ENCODE data around the gene POU2F1.

The POU2F1 gene

GRCh38 chr1:167364826-167365225 lies 144.1 kb downstream of the POU2F1 start:
- WGBS = 100% methylated on average over 1 of the region's 2 CpGs
- Histone ChIP-seq H3K79me1 (replicated peaks; ENCODE audit: low read length, poor library complexity, severe bottlenecking) (peaks cover 19% of the 10 kb centered on the region), H3K23ac (ENCODE audit: low read length in 2 of 2) (no peak overlapping the region), H3K4me2 (ENCODE audit: low read length, poor library complexity, severe bottlenecking) (no peak overlapping the region), H2AK5ac (ENCODE audit: low read length, severe bottlenecking) (no peak overlapping the region), H4K8ac (ENCODE audit: low read length) (no peak overlapping the region), H2BK12ac (ENCODE audit: low read length in 2 of 2) (no peak overlapping the region), H3K4me3 (ENCODE audit: insufficient read depth in 1 of 2, low read depth in 1 of 2, low read length in 2 of 2) (no peak overlapping the region), H3K4me1 (ENCODE audit: control insufficient read depth, insufficient read depth, low read depth, low read length) (no peaks in the 10 kb centered on the region), H3K14ac (ENCODE audit: low read length in 2 of 2) (no peak overlapping the region), H3K27me3 (ENCODE audit: control insufficient read depth in 1 of 2, insufficient read depth in 1 of 2, low read length in 2 of 2) (no peaks in the 10 kb centered on the region), H2BK5ac (ENCODE audit: low read depth, low read length, poor library complexity, severe bottlenecking) (no peak overlapping the region), H3K18ac (ENCODE audit: low read depth in 1 of 2, low read length in 2 of 2) (no peak overlapping the region), H2BK15ac (ENCODE audit: low read depth, poor library complexity, severe bottlenecking) (no peak overlapping the region), H3K9ac (ENCODE audit: low read length) (no peak overlapping the region), H2AFZ (ENCODE audit: low read depth, low read length) (no peak overlapping the region), H3K27ac (ENCODE audit: low read length, poor library complexity, severe bottlenecking) (no peak overlapping the region), H3K9me3 (ENCODE audit: control insufficient read depth, low read length) (no peaks in the 10 kb centered on the region), H3K4ac (ENCODE audit: low read depth in 1 of 2, low read length in 2 of 2) (no peak overlapping the region), H3K36me3 (ENCODE audit: control insufficient read depth in 1 of 2, insufficient read depth in 2 of 2, low read depth in 1 of 2, low read length in 2 of 2) (peaks cover 0 to 17% of the 10 kb centered on the region in 2 experiments), H2BK120ac (ENCODE audit: low read depth, low read length) (no peak overlapping the region), H4K91ac (ENCODE audit: low read length) (no peak overlapping the region)
- no peak for DNase-seq

DNA sequence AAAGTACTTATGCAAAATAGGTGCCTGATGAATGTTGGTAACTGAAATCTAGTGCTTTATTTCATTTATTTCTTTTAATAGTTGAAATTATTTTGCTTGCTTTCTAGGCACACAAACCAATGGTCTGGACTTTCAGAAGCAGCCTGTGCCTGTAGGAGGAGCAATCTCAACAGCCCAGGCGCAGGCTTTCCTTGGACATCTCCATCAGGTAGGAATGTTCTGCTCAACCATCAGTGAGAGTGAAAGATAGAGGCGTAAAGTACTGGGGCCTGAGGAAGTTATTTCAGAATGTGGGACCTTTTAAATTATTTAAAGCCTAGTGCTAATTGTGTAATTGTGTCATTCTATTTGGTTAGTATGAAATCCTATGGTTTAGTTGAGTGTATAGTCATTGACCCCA lies 144.7 kb downstream of the POU2F1 start:
- Histone ChIP-seq H2BK12ac (ENCODE audit: low read length in 2 of 2) (no peak overlapping the region), H3K4me2 (ENCODE audit: low read length, poor library complexity, severe bottlenecking) (no peak overlapping the region), H2BK5ac (ENCODE audit: low read depth, low read length, poor library complexity, severe bottlenecking) (no peak overlapping the region), H2AFZ (ENCODE audit: low read depth, low read length) (no peak overlapping the region), H2AK5ac (ENCODE audit: low read length, severe bottlenecking) (no peak overlapping the region), H3K4me1 (ENCODE audit: control insufficient read depth, insufficient read depth, low read depth, low read length) (no peaks in the 10 kb centered on the region), H2BK15ac (ENCODE audit: low read depth, poor library complexity, severe bottlenecking) (no peak overlapping the region), H3K4ac (ENCODE audit: low read depth in 1 of 2, low read length in 2 of 2) (no peak overlapping the region), H4K91ac (ENCODE audit: low read length) (no peak overlapping the region), H3K79me1 (replicated peaks; ENCODE audit: low read length, poor library complexity, severe bottlenecking) (peaks cover 16% of the 10 kb centered on the region), H3K9ac (ENCODE audit: low read length) (no peak overlapping the region), H3K4me3 (ENCODE audit: insufficient read depth in 1 of 2, low read depth in 1 of 2, low read length in 2 of 2) (no peak overlapping the region), H3K9me3 (ENCODE audit: control insufficient read depth, low read length) (no peaks in the 10 kb centered on the region), H4K8ac (ENCODE audit: low read length) (no peak overlapping the region), H2BK120ac (ENCODE audit: low read depth, low read length) (no peak overlapping the region), H3K14ac (ENCODE audit: low read length in 2 of 2) (no peak overlapping the region), H3K23ac (ENCODE audit: low read length in 2 of 2) (no peak overlapping the region), H3K36me3 (ENCODE audit: control insufficient read depth in 1 of 2, insufficient read depth in 2 of 2, low read depth in 1 of 2, low read length in 2 of 2) (peaks cover 0 to 17% of the 10 kb centered on the region in 2 experiments), H3K27me3 (ENCODE audit: control insufficient read depth in 1 of 2, insufficient read depth in 1 of 2, low read length in 2 of 2) (no peaks in the 10 kb centered on the region), H3K27ac (ENCODE audit: low read length, poor library complexity, severe bottlenecking) (no peak overlapping the region), H3K18ac (ENCODE audit: low read depth in 1 of 2, low read length in 2 of 2) (no peak overlapping the region)
- WGBS = 100% methylated on average over 2 of the region's 2 CpGs
- DNase-seq = no peak

- 94% methylated on average over 4 of the region's 4 CpGs for WGBS
These were observed 147.0 kb downstream of the POU2F1 start for GRCh38 chr1:167367705-167368104.

DNA sequence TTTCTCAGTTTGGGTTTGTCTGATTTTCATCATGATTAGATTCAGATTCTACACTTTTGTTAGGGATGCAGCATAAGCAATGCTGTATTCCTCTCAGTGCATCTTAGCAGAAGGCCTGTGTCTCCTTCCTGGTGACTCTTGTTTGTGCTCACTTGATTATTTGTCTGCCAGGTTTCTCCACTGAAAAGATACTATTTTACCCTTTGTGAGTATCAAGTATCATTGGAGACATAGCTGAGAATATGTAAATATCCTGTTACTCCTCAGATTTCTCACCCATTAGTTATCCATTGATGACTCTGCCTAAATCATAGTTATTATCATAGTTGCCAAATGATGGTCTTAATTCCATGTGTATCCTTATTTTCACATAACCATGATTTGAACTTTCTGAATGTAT lies 148.5 kb downstream of the POU2F1 start:
- no peak overlapping the region for H3K14ac ChIP-seq (ENCODE audit: low read length in 2 of 2)
- no peak overlapping the region for H2BK15ac ChIP-seq (ENCODE audit: low read depth, poor library complexity, severe bottlenecking)
- no peak overlapping the region for H3K18ac ChIP-seq (ENCODE audit: low read depth in 1 of 2, low read length in 2 of 2)
- no peak overlapping the region for H2AFZ ChIP-seq (ENCODE audit: low read depth, low read length)
- H4K91ac ChIP-seq (ENCODE audit: low read length) = no peak overlapping the region
- H3K4ac ChIP-seq (ENCODE audit: low read depth in 1 of 2, low read length in 2 of 2) = no peak overlapping the region
- DNase-seq = no peak
- no peaks in the 10 kb centered on the region for H3K9me3 ChIP-seq (ENCODE audit: control insufficient read depth, low read length)
- H3K23ac ChIP-seq (ENCODE audit: low read length in 2 of 2) = no peak overlapping the region
- no peak overlapping the region for H4K8ac ChIP-seq (ENCODE audit: low read length)
- no peak overlapping the region for H3K9ac ChIP-seq (ENCODE audit: low read length)
- H3K36me3 ChIP-seq (ENCODE audit: control insufficient read depth in 1 of 2, insufficient read depth in 2 of 2, low read depth in 1 of 2, low read length in 2 of 2) = peaks cover 0 to 26% of the 10 kb centered on the region in 2 experiments
- no peak overlapping the region for H2BK120ac ChIP-seq (ENCODE audit: low read depth, low read length)
- no peak overlapping the region for H3K27ac ChIP-seq (ENCODE audit: low read length, poor library complexity, severe bottlenecking)
- no peak overlapping the region for H3K4me3 ChIP-seq (ENCODE audit: insufficient read depth in 1 of 2, low read depth in 1 of 2, low read length in 2 of 2)
- H3K4me2 ChIP-seq (ENCODE audit: low read length, poor library complexity, severe bottlenecking) = no peak overlapping the region
- peaks cover 5% of the 10 kb centered on the region for H3K79me1 ChIP-seq (replicated peaks; ENCODE audit: low read length, poor library complexity, severe bottlenecking)
- H2BK12ac ChIP-seq (ENCODE audit: low read length in 2 of 2) = no peak overlapping the region
- no peak overlapping the region for H2AK5ac ChIP-seq (ENCODE audit: low read length, severe bottlenecking)
- H3K4me1 ChIP-seq (ENCODE audit: control insufficient read depth, insufficient read depth, low read depth, low read length) = no peaks in the 10 kb centered on the region
- H3K27me3 ChIP-seq (ENCODE audit: control insufficient read depth in 1 of 2, insufficient read depth in 1 of 2, low read length in 2 of 2) = no peaks in the 10 kb centered on the region
- no peak overlapping the region for H2BK5ac ChIP-seq (ENCODE audit: low read depth, low read length, poor library complexity, severe bottlenecking)

More at GRCh38 chr1:167367705-167368104, 147.0 kb downstream of the POU2F1 start:
- H3K9me3 ChIP-seq (ENCODE audit: control insufficient read depth, low read length) = no peaks in the 10 kb centered on the region
- H3K9ac ChIP-seq (ENCODE audit: low read length) = no peak overlapping the region
- H3K27ac ChIP-seq (ENCODE audit: low read length, poor library complexity, severe bottlenecking) = no peak overlapping the region
- no peaks in the 10 kb centered on the region for H3K4me1 ChIP-seq (ENCODE audit: control insufficient read depth, insufficient read depth, low read depth, low read length)
- no peak overlapping the region for H2BK12ac ChIP-seq (ENCODE audit: low read length in 2 of 2)
- H4K8ac ChIP-seq (ENCODE audit: low read length) = no peak overlapping the region
- H3K18ac ChIP-seq (ENCODE audit: low read depth in 1 of 2, low read length in 2 of 2) = no peak overlapping the region
- H3K23ac ChIP-seq (ENCODE audit: low read length in 2 of 2) = no peak overlapping the region
- no peak overlapping the region for H2BK15ac ChIP-seq (ENCODE audit: low read depth, poor library complexity, severe bottlenecking)
- no peak for DNase-seq
- peaks cover 0 to 26% of the 10 kb centered on the region in 2 experiments for H3K36me3 ChIP-seq (ENCODE audit: control insufficient read depth in 1 of 2, insufficient read depth in 2 of 2, low read depth in 1 of 2, low read length in 2 of 2)
- no peak overlapping the region for H3K4ac ChIP-seq (ENCODE audit: low read depth in 1 of 2, low read length in 2 of 2)
- no peak overlapping the region for H3K4me3 ChIP-seq (ENCODE audit: insufficient read depth in 1 of 2, low read depth in 1 of 2, low read length in 2 of 2)
- H3K4me2 ChIP-seq (ENCODE audit: low read length, poor library complexity, severe bottlenecking) = no peak overlapping the region
- no peak overlapping the region for H2BK5ac ChIP-seq (ENCODE audit: low read depth, low read length, poor library complexity, severe bottlenecking)
- no peak overlapping the region for H3K14ac ChIP-seq (ENCODE audit: low read length in 2 of 2)
- H4K91ac ChIP-seq (ENCODE audit: low read length) = no peak overlapping the region
- H3K79me1 ChIP-seq (replicated peaks; ENCODE audit: low read length, poor library complexity, severe bottlenecking) = peaks cover 6% of the 10 kb centered on the region
- no peak overlapping the region for H2AK5ac ChIP-seq (ENCODE audit: low read length, severe bottlenecking)
- no peaks in the 10 kb centered on the region for H3K27me3 ChIP-seq (ENCODE audit: control insufficient read depth in 1 of 2, insufficient read depth in 1 of 2, low read length in 2 of 2)
- no peak overlapping the region for H2BK120ac ChIP-seq (ENCODE audit: low read depth, low read length)
- H2AFZ ChIP-seq (ENCODE audit: low read depth, low read length) = no peak overlapping the region

Measured in mesenchymal stem cell (in vitro differentiated cells and primary cell).